ENCODE results near the gene BMAL1. TPM values are rescaled to one million over a fixed set of nuclear protein-coding genes. Genes with fewer than 3 reads are reported as not detected.
A peak's percentile ranks its signal among the peaks of the same experiment; 100 is the strongest.

The BMAL1 gene
- polyA plus RNA-seq, 3 donors from 2014 or later = 20.2 to 29.6 (median 20.2) TPM

DNA sequence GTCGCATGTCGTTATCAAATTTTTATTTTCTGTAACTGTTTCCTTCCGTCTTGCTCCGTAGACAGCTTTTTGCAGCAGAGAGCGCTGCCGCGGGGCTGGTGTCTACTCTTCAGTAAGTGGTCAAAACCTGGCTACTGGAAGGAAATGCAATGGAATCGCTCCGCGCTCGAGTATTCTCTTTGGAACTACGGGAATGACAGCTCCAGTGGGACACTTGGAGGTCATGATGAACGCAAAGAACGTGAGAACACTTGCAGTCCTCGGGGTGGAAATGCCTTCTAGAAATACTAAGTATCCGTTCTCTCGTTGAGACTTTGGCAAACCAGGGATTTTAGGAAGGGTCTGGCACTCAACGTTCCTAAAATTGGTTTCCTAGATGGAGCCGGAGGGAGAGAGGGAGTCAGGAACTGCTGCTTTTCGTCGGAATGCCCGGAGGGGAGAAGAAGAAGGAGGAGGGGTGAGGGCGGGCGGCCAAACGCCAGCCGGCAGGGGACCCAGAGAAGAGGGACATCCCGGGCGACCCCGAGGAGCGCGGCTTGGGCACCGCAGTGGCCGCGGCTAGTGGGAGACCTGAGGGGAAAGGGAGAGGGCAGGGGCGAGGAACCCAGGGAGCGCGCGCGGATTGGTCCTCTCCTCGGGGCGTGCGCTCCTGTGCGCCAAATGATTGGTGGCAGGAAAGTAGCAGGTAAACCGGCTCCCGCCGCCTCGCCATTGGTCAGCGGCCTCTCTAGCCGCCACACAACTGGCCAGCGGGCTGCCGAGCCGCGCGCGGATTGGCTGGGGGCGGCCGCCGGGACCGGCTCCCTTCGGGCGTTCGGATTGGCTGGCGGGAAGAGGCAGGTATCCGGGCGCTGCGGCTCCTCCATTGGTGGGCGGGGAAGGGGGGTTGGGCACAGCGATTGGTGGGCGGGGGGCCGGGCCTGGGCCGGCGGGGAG is 490 bp upstream of the BMAL1 start:
- Mint-ChIP-seq H3K4me3 (peak overlapping the region; percentile 93 to 97 (median 96)), H3K27ac (peak overlapping the region; percentile 92 to 96 (median 94)), H3K9me3 (peaks cover 0 to 1% (median 0%) of the 10 kb centered on the region in 6 donors), H3K36me3 (no peaks in the 10 kb centered on the region), H3K27me3 (ENCODE audit: low read depth in 3 of 3) (peaks cover 21 to 43% (median 25%) of the 10 kb centered on the region in 3 donors), H3K4me1 (peaks cover 48 to 54% of the 10 kb centered on the region in 2 donors)
- peak; percentile 98 to 99 (median 98) for DNase-seq

DNA sequence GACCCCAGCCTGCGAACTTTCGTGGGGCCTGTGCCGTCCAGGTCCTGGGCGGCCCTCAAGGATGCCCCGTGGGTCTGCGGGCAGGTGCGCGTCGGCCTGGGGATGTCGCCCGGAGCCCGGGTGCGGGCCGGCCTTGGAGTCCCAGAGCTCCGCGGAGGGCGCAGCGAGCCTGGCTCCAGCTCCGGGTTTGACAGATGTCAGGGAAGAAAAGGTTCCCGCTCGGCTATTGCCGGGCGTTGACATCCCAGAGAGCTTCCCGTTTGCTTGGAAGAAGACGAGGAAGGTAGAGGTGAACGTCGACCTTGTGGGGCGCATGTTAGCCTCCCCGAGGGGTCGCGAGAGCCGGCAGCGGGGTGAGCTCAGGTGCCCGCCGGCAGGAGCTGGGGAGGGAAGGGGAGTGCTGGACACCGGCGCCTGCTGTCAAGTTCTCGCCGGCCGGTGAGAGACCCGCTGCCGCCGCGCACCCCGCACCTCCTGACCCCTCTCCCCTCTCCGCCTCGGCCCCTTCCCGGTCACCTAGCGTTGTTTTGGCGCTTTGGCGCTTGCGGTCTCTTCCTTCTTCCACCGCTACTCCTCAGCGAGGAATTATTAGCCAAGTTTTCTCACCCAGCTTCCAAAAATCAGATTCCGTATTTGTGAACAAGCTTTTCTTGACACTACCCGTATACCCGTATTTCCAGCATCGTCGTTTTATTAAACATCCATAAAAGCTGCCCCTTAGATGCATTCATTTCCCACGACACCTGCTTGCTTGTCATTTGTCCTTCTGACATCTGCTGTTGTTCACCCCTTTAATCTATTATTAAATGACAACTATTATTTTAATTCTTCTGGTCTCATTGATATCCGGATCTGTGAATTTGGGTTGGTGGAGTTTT is 1.3 kb downstream of the BMAL1 start:
- Mint-ChIP-seq H3K27ac (peak overlapping the region; percentile 90 to 97 (median 94)), H3K27me3 (ENCODE audit: low read depth in 3 of 3) (peaks cover 21 to 41% (median 23%) of the 10 kb centered on the region in 3 donors), H3K4me1 (peaks cover 66 to 71% of the 10 kb centered on the region in 2 donors), H3K9me3 (peaks cover 0 to 1% (median 0%) of the 10 kb centered on the region in 6 donors), H3K4me3 (peak overlapping the region; percentile 89 to 98 (median 95)), H3K36me3 (no peaks in the 10 kb centered on the region)
- DNase-seq = no peak

GRCh38 chr11:13279487-13279834 is 1.9 kb downstream of the BMAL1 start:
- peaks cover 21 to 39% (median 23%) of the 10 kb centered on the region in 3 donors for H3K27me3 Mint-ChIP-seq (ENCODE audit: low read depth in 3 of 3)

GRCh38 chr11:13280092-13280722 is 2.6 kb downstream of the BMAL1 start:
- DNase-seq = peak in 2 of 3 donors; percentile 25 to 31
- Mint-ChIP-seq H3K27me3 (ENCODE audit: low read depth in 3 of 3) (peaks cover 21 to 36% (median 22%) of the 10 kb centered on the region in 3 donors), H3K9me3 (peaks cover 0 to 1% (median 0%) of the 10 kb centered on the region in 6 donors), H3K36me3 (no peaks in the 10 kb centered on the region), H3K4me3 (peak overlapping the region; percentile 89 to 98 (median 95)), H3K4me1 (peaks cover 79 to 82% of the 10 kb centered on the region in 2 donors), H3K27ac (peak overlapping the region; percentile 90 to 97 (median 94))

More at GRCh38 chr11:13279487-13279834, 1.9 kb downstream of the BMAL1 start:
- H3K27ac Mint-ChIP-seq = peak overlapping the region; percentile 90 to 97 (median 94)
- peaks cover 0 to 1% (median 0%) of the 10 kb centered on the region in 6 donors for H3K9me3 Mint-ChIP-seq
- peak overlapping the region; percentile 89 to 98 (median 95) for H3K4me3 Mint-ChIP-seq
- DNase-seq = no peak
- peaks cover 72 to 75% of the 10 kb centered on the region in 2 donors for H3K4me1 Mint-ChIP-seq
- H3K36me3 Mint-ChIP-seq = no peaks in the 10 kb centered on the region

- Mint-ChIP-seq H3K4me3 (peak overlapping the region; percentile 89 to 98 (median 95)), H3K27ac (peak overlapping the region; percentile 39 to 96 (median 91)), H3K36me3 (no peaks in the 10 kb centered on the region), H3K4me1 (peaks cover 81 to 85% of the 10 kb centered on the region in 2 donors), H3K9me3 (peaks cover 0 to 1% (median 0%) of the 10 kb centered on the region in 6 donors), H3K27me3 (ENCODE audit: low read depth in 3 of 3) (peaks cover 19 to 35% (median 20%) of the 10 kb centered on the region in 3 donors)
- DNase-seq = no peak
Measured at GRCh38 chr11:13280777-13281176, 3.2 kb downstream of the BMAL1 start.

- Mint-ChIP-seq H3K27ac (peak overlapping the region in 4 of 6 donors; percentile 5 to 90 (median 72)), H3K4me3 (peak overlapping the region in 2 of 5 donors; percentile 14 to 24), H3K4me1 (peaks cover 94 to 99% of the 10 kb centered on the region in 2 donors), H3K27me3 (ENCODE audit: low read depth in 3 of 3) (peaks cover 4 to 15% (median 7%) of the 10 kb centered on the region in 3 donors), H3K36me3 (no peaks in the 10 kb centered on the region), H3K9me3 (no peaks in the 10 kb centered on the region)
- no peak for DNase-seq
Measured at GRCh38 chr11:13283636-13284035, 6.0 kb downstream of the BMAL1 start.

- Mint-ChIP-seq H3K4me3 (peak overlapping the region in 3 of 5 donors; percentile 48 to 49 (median 49)), H3K9me3 (no peaks in the 10 kb centered on the region)
- no peak for DNase-seq
Measured at GRCh38 chr11:13284776-13285588, 7.4 kb downstream of the BMAL1 start.

DNA sequence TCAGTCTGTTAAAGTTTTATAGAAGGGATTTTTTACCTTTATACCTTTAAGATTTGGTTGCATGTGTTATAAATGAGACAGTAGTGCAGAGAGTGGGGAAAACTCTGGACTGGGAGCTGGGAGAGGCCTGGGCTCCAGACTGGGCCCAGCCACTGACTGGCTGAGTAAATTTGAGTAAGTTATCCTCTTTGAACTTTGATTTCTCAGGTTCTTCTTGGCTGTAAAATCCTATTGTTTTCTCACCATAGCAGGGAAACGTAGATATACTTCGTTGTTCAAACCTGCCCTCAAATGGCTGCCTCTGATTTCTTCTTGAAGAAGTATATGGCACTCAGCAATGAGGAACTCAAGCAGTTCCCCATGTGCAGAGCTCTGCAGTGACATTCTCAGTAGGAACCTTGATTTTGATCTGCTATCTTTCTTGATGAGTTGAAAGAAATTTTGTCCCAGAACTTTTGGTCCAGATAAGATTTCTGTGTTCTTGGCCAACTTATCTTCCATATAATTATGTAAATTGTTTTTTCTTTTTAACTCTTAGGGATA is 8.8 kb downstream of the BMAL1 start:
- peak overlapping the region in 1 of 5 donors; percentile 41 for H3K4me3 Mint-ChIP-seq
- H3K27ac Mint-ChIP-seq = peak overlapping the region; percentile 33 to 77 (median 56)
- H3K36me3 Mint-ChIP-seq = no peaks in the 10 kb centered on the region
- peaks cover 95 to 100% of the 10 kb centered on the region in 2 donors for H3K4me1 Mint-ChIP-seq
- peaks cover 2 to 4% (median 2%) of the 10 kb centered on the region in 3 donors for H3K27me3 Mint-ChIP-seq (ENCODE audit: low read depth in 3 of 3)
- no peaks in the 10 kb centered on the region for H3K9me3 Mint-ChIP-seq
- no peak for DNase-seq

More at GRCh38 chr11:13284776-13285588, 7.4 kb downstream of the BMAL1 start:
- Mint-ChIP-seq H3K36me3 (no peaks in the 10 kb centered on the region), H3K4me1 (peaks cover 96 to 100% of the 10 kb centered on the region in 2 donors), H3K27ac (peak overlapping the region; percentile 39 to 81 (median 66)), H3K27me3 (ENCODE audit: low read depth in 3 of 3) (peaks cover 2 to 5% (median 4%) of the 10 kb centered on the region in 3 donors)

GRCh38 chr11:13287036-13287435 is 9.4 kb downstream of the BMAL1 start:
- Mint-ChIP-seq H3K36me3 (no peaks in the 10 kb centered on the region), H3K4me3 (peak overlapping the region in 4 of 5 donors; percentile 19 to 59 (median 32)), H3K9me3 (no peaks in the 10 kb centered on the region), H3K27ac (peak overlapping the region; percentile 33 to 77 (median 56)), H3K4me1 (peaks cover 95 to 100% of the 10 kb centered on the region in 2 donors), H3K27me3 (ENCODE audit: low read depth in 3 of 3) (peaks cover 0 to 3% (median 2%) of the 10 kb centered on the region in 3 donors)
- peak in 1 of 3 donors; percentile 39 for DNase-seq

- peak overlapping the region; percentile 48 to 77 (median 63) for H3K27ac Mint-ChIP-seq
- peak overlapping the region in 4 of 5 donors; percentile 19 to 59 (median 31) for H3K4me3 Mint-ChIP-seq
- H3K36me3 Mint-ChIP-seq = no peaks in the 10 kb centered on the region
- DNase-seq = no peak
- H3K9me3 Mint-ChIP-seq = no peaks in the 10 kb centered on the region
- peaks cover 0 to 3% (median 2%) of the 10 kb centered on the region in 3 donors for H3K27me3 Mint-ChIP-seq (ENCODE audit: low read depth in 3 of 3)
- peaks cover 94 to 95% of the 10 kb centered on the region in 2 donors for H3K4me1 Mint-ChIP-seq
Measured at GRCh38 chr11:13287681-13288080, 10.1 kb downstream of the BMAL1 start.

GRCh38 chr11:13288375-13289029 is 10.9 kb downstream of the BMAL1 start:
- peak overlapping the region in 5 of 6 donors; percentile 22 to 77 (median 58) for H3K27ac Mint-ChIP-seq
- H3K4me3 Mint-ChIP-seq = peak overlapping the region in 4 of 5 donors; percentile 19 to 56 (median 30)
- H3K9me3 Mint-ChIP-seq = no peaks in the 10 kb centered on the region
- no peak for DNase-seq
- peaks cover 86 to 94% of the 10 kb centered on the region in 2 donors for H3K4me1 Mint-ChIP-seq
- peaks cover 0 to 3% (median 2%) of the 10 kb centered on the region in 3 donors for H3K27me3 Mint-ChIP-seq (ENCODE audit: low read depth in 3 of 3)
- H3K36me3 Mint-ChIP-seq = no peaks in the 10 kb centered on the region
